CD4-positive, alpha-beta memory T cell (primary cell): ENCODE measurements around the gene PLOD2. TPM values are rescaled to one million over a fixed set of nuclear protein-coding genes. Genes with fewer than 3 reads are reported as not detected.

Experiments used
- CTCF ChIA-PET: fragments of 350-600 bp; sonication (Branson Sonifier 250); formaldehyde crosslinking; loops from one replicate; lab custom pipeline; 2021; ENCODE audit warnings: inconsistent platforms; ENCODE audit not compliant: partially characterized antibody; lab: Charles Lee
- POLR2A ChIA-PET: fragments of 350-600 bp; sonication (Branson Sonifier 250); formaldehyde crosslinking; loops from one replicate; lab custom pipeline; 2021; ENCODE audit not compliant: partially characterized antibody; lab: Charles Lee
- DNase-seq, 5 donors: peaks; one replicate each; pipeline versions ENCODE4 v3.0.0 to v3.0.0-alpha.2; 2020 to 2022; ENCODE audit warnings: mixed read lengths in 1 of 5
- H3K27ac ChIP-seq: one replicate; pipeline ENCODE4 v1.7.0; 2013; ENCODE audit warnings: low read depth, low read length
- H3K27me3 ChIP-seq: 2 replicates; pipeline ENCODE4 v1.7.0; 2013; ENCODE audit warnings: mild to moderate bottlenecking, low read length, moderate library complexity; ENCODE audit not compliant: insufficient read depth
- H3K36me3 ChIP-seq: 2 replicates; pipeline ENCODE4 v1.7.0; 2013; ENCODE audit warnings: mild to moderate bottlenecking, low read length, moderate library complexity; ENCODE audit not compliant: insufficient read depth
- H3K4me1 ChIP-seq: 2 replicates; pipeline ENCODE4 v1.7.0; 2013; ENCODE audit warnings: mild to moderate bottlenecking, low read length, moderate library complexity; ENCODE audit not compliant: insufficient read depth
- H3K4me3 ChIP-seq, 2 donors: one replicate each; pipeline ENCODE4 v1.7.0; 2013; ENCODE audit warnings: low read length in 2 of 2, mild to moderate bottlenecking in 1 of 2
- H3K9me3 ChIP-seq, 2 donors: one replicate each; pipeline ENCODE4 v1.7.0; 2013; ENCODE audit warnings: low read length in 2 of 2, control low read depth in 1 of 2; ENCODE audit not compliant: control insufficient read depth in 1 of 2
- H3K27ac Mint-ChIP-seq, 7 donors: one replicate each; pipeline ENCODE4 v1.8.0; 2020 to 2021; ENCODE audit warnings: mixed read lengths in 7 of 7, mild to moderate bottlenecking in 6 of 7, inconsistent platforms in 3 of 7, moderate library complexity in 3 of 7
- H3K27me3 Mint-ChIP-seq, 2 donors: one replicate each; pipeline ENCODE4 v1.8.0; 2020 to 2021; ENCODE audit warnings: mixed read lengths in 2 of 2
- H3K36me3 Mint-ChIP-seq, 2 donors: one replicate each; pipeline ENCODE4 v1.8.0; 2020 to 2021; ENCODE audit warnings: mixed read lengths in 2 of 2, inconsistent platforms in 1 of 2, mild to moderate bottlenecking in 1 of 2
- H3K4me1 Mint-ChIP-seq, 4 donors: one replicate each; pipeline ENCODE4 v1.8.0; 2020 to 2021; ENCODE audit warnings: mixed read lengths in 4 of 4, mild to moderate bottlenecking in 1 of 4
- H3K4me3 Mint-ChIP-seq, 8 donors: one replicate each; pipeline ENCODE4 v1.8.0; 2020 to 2021; ENCODE audit warnings: mixed read lengths in 8 of 8, mild to moderate bottlenecking in 7 of 8, moderate library complexity in 6 of 8, inconsistent platforms in 3 of 8
- H3K9me3 Mint-ChIP-seq, 8 donors: one replicate each; pipeline ENCODE4 v1.8.0; 2020 to 2021; ENCODE audit warnings: mixed read lengths in 8 of 8, mild to moderate bottlenecking in 5 of 8, inconsistent platforms in 3 of 8, moderate library complexity in 1 of 8
- intact Hi-C: fragments of 100-400 bp; cut with micrococcal nuclease; formaldehyde crosslinking; loops from one replicate; pipeline ENCODE4 v1.15.1; 2023
- polyA plus RNA-seq, 2 donors: library from polyadenylated mRNA; unstranded; fragments of 300-500 nt; fragmentation: Illumina TruSeq; gene quantifications; one replicate each; pipeline ENCODE4 v1.2.3, GENCODE V29; 2021
- total RNA-seq, 2 experiments: library from RNA; stranded (reverse); gene quantifications; one replicate each; pipeline ENCODE4 v1.2.3, GENCODE V29; 2021

PLOD2 gene
- total and polyA plus RNA-seq, 4 experiments from 2014 or later: not detected

- Mint-ChIP-seq H3K36me3 (no peaks in the 10 kb centered on the region), H3K4me1 (no peaks in the 10 kb centered on the region), H3K27ac (no peak overlapping the region), H3K4me3 (no peak overlapping the region), H3K9me3 (no peaks in the 10 kb centered on the region), H3K27me3 (no peaks in the 10 kb centered on the region)
- Histone ChIP-seq H3K4me3 (no peak overlapping the region), H3K36me3 (no peaks in the 10 kb centered on the region), H3K9me3 (no peaks in the 10 kb centered on the region), H3K27ac (no peak overlapping the region), H3K27me3 (no peaks in the 10 kb centered on the region), H3K4me1 (no peaks in the 10 kb centered on the region)
- no peak for DNase-seq
- intact Hi-C loops: no loop called here
- ChIA-PET POLR2A (no interaction called here), CTCF (no interaction called here)
These were observed 30.1 kb downstream of the PLOD2 start for GRCh38 chr3:146130881-146131371.

- ChIA-PET CTCF (no interaction called here), POLR2A (no interaction called here)
- Histone ChIP-seq H3K27me3 (no peaks in the 10 kb centered on the region), H3K4me1 (no peaks in the 10 kb centered on the region), H3K9me3 (no peaks in the 10 kb centered on the region), H3K27ac (no peak overlapping the region), H3K4me3 (no peak overlapping the region), H3K36me3 (no peaks in the 10 kb centered on the region)
- Mint-ChIP-seq H3K27ac (no peak overlapping the region), H3K9me3 (no peaks in the 10 kb centered on the region), H3K4me1 (no peaks in the 10 kb centered on the region), H3K27me3 (no peaks in the 10 kb centered on the region), H3K36me3 (no peaks in the 10 kb centered on the region), H3K4me3 (no peak overlapping the region)
- intact Hi-C loops: no loop called here
- DNase-seq: no peak
These were observed 31.2 kb downstream of the PLOD2 start for GRCh38 chr3:146129750-146130149.

GRCh38 chr3:146128939-146129338 is 32.0 kb downstream of the PLOD2 start:
- intact Hi-C loops: no loop called here

DNA sequence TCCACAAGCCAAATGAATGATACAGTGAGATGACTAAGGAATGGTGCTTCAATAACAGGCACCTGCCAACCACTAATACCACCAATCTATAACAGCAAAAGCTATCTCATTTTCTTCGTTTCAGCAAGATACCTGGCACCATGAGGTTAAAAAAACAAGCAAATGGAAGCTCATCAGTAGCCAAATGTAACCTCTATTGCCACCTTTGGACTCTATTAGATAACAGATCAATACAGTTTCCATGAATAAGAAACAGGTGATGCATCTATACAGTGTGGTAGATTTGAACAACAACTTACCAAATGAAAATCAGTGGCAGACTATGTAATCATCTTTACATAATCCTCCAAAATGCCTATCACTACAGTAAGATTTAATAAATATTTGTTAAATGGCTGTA is 32.8 kb downstream of the PLOD2 start:
- no peak for DNase-seq
- Mint-ChIP-seq H3K9me3 (peaks cover 0 to 5% (median 0%) of the 10 kb centered on the region in 8 donors), H3K27ac (no peak overlapping the region), H3K27me3 (no peaks in the 10 kb centered on the region), H3K36me3 (no peaks in the 10 kb centered on the region), H3K4me3 (no peak overlapping the region), H3K4me1 (no peaks in the 10 kb centered on the region)
- H3K9me3 ChIP-seq: no peaks in the 10 kb centered on the region
- no peaks in the 10 kb centered on the region for H3K36me3 ChIP-seq
- no peak overlapping the region for H3K4me3 ChIP-seq
- no peaks in the 10 kb centered on the region for H3K4me1 ChIP-seq
- no peak overlapping the region for H3K27ac ChIP-seq
- intact Hi-C loops: no loop called here
- CTCF ChIA-PET: no interaction called here
- POLR2A ChIA-PET: no interaction called here
- no peaks in the 10 kb centered on the region for H3K27me3 ChIP-seq

More at GRCh38 chr3:146128939-146129338, 32.0 kb downstream of the PLOD2 start:
- DNase-seq: no peak
- H3K9me3 Mint-ChIP-seq: peaks cover 0 to 5% (median 0%) of the 10 kb centered on the region in 8 donors
- ChIA-PET CTCF (no interaction called here), POLR2A (no interaction called here)
- no peaks in the 10 kb centered on the region for H3K36me3 Mint-ChIP-seq
- no peaks in the 10 kb centered on the region for H3K9me3 ChIP-seq
- H3K27me3 ChIP-seq: no peaks in the 10 kb centered on the region
- no peak overlapping the region for H3K27ac ChIP-seq
- H3K27me3 Mint-ChIP-seq: no peaks in the 10 kb centered on the region
- no peaks in the 10 kb centered on the region for H3K4me1 Mint-ChIP-seq
- H3K4me1 ChIP-seq: no peaks in the 10 kb centered on the region
- no peak overlapping the region for H3K27ac Mint-ChIP-seq
- H3K4me3 ChIP-seq: no peak overlapping the region
- no peaks in the 10 kb centered on the region for H3K36me3 ChIP-seq
- H3K4me3 Mint-ChIP-seq: no peak overlapping the region

- no peaks in the 10 kb centered on the region for H3K27me3 Mint-ChIP-seq
- intact Hi-C loops: no loop called here
These were observed 35.0 kb downstream of the PLOD2 start for GRCh38 chr3:146125951-146126350.

GRCh38 chr3:146124126-146124801 is 36.7 kb downstream of the PLOD2 start:
- H3K4me1 Mint-ChIP-seq: no peaks in the 10 kb centered on the region
- no peak overlapping the region for H3K4me3 Mint-ChIP-seq
- no peaks in the 10 kb centered on the region for H3K27me3 Mint-ChIP-seq
- POLR2A ChIA-PET: no interaction called here
- Histone ChIP-seq H3K4me1 (no peaks in the 10 kb centered on the region), H3K9me3 (no peaks in the 10 kb centered on the region), H3K4me3 (no peak overlapping the region), H3K27ac (no peak overlapping the region), H3K27me3 (no peaks in the 10 kb centered on the region), H3K36me3 (no peaks in the 10 kb centered on the region)
- CTCF ChIA-PET: no interaction called here
- intact Hi-C loops: no loop called here
- H3K27ac Mint-ChIP-seq: no peak overlapping the region
- no peaks in the 10 kb centered on the region for H3K36me3 Mint-ChIP-seq
- no peak for DNase-seq
- peaks cover 0 to 10% (median 0%) of the 10 kb centered on the region in 8 donors for H3K9me3 Mint-ChIP-seq

More at GRCh38 chr3:146125951-146126350, 35.0 kb downstream of the PLOD2 start:
- Mint-ChIP-seq H3K27ac (no peak overlapping the region), H3K36me3 (no peaks in the 10 kb centered on the region), H3K9me3 (peaks cover 0 to 8% (median 0%) of the 10 kb centered on the region in 8 donors), H3K4me3 (no peak overlapping the region), H3K4me1 (no peaks in the 10 kb centered on the region)
- Histone ChIP-seq H3K36me3 (no peaks in the 10 kb centered on the region), H3K9me3 (no peaks in the 10 kb centered on the region), H3K4me3 (no peak overlapping the region), H3K27me3 (no peaks in the 10 kb centered on the region), H3K4me1 (no peaks in the 10 kb centered on the region), H3K27ac (no peak overlapping the region)
- ChIA-PET CTCF (no interaction called here), POLR2A (no interaction called here)
- no peak for DNase-seq

DNA sequence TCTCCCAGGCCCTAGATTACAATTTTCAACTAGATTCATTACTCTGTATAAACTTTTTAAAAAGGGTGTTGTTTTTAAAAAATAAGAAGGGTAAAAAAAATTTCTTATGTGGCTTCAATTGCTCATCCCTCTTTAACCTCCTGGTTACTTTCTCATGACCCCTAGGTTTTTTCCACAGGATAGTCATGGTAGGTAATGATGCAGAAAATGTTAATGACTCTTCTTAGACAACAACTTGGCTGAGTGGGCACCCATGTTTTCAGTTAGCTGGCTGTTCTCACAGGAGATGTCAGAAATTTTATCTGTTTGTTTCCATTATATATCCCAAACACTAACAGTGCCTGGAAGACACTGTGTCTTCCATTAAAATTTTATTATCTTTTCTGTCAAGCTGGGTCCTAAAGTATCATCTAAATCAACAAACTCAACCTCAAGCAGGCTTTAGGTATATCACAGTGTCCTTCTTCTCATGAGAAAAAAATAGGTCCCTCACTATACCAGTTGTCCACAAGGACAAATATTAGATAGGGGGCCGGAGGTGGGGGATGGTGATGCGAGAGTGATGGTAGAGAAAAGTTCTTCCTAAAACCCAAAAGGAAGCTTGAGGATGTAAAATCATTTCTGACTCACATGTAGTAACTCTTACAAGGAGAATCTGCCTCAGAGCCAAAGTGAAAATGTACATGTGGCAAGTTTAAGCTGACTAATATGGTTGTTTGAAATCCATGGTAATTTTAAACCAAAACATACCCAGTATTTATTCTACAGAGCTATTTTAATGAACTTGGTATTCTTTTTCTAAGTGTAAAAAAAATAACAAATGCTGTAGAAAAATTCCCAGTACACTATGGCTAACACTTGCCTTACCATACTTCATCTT is 43.3 kb downstream of the PLOD2 start:
- no peaks in the 10 kb centered on the region for H3K4me1 ChIP-seq
- Mint-ChIP-seq H3K27me3 (no peaks in the 10 kb centered on the region), H3K36me3 (peaks cover 0 to 3% of the 10 kb centered on the region in 2 donors), H3K4me3 (no peak overlapping the region), H3K27ac (no peak overlapping the region), H3K9me3 (peaks cover 0 to 32% (median 16%) of the 10 kb centered on the region in 8 donors), H3K4me1 (no peaks in the 10 kb centered on the region)
- H3K36me3 ChIP-seq: no peaks in the 10 kb centered on the region
- ChIA-PET CTCF (no interaction called here), POLR2A (no interaction called here)
- H3K27me3 ChIP-seq: no peaks in the 10 kb centered on the region
- DNase-seq: no peak
- H3K4me3 ChIP-seq: no peak overlapping the region
- intact Hi-C loops: no loop called here
- no peaks in the 10 kb centered on the region for H3K9me3 ChIP-seq
- no peak overlapping the region for H3K27ac ChIP-seq
